Lower leg skin (tissue), 4 donors: Measurements from ENCODE around the gene TNIK. TPM values are rescaled to one million over a fixed set of nuclear protein-coding genes. Genes with fewer than 3 reads are reported as not detected.

ENCODE experiments used
- DNase-seq, 2 donors: peaks; one replicate each; pipeline ENCODE4 v3.0.0-alpha.2; 2019; ENCODE audit warnings: low spot score in 2 of 2
- H3K4me3 ChIP-seq: fragments of 200-600 bp; sonication (generic); 2 replicates; pipeline ENCODE4 v1.5.1; 2017; ENCODE audit warnings: mild to moderate bottlenecking, low read depth; ENCODE audit not compliant: poor library complexity, severe bottlenecking
- POLR2A ChIP-seq, 2 donors: fragments of 450-650 bp; IDR thresholded peaks; one replicate each; pipeline ENCODE4 v1.6.1; 2016 to 2017; ENCODE audit warnings: antibody characterized with exemption in 2 of 2, mild to moderate bottlenecking in 1 of 2, moderate library complexity in 1 of 2
- WGBS, 2 donors: methylation state at CpG; one replicate each; pipeline ENCODE4 v1.1.5; 2018; 5-methylcytosine and 5-hydroxymethylcytosine counted together
- intact Hi-C: fragments of 100-400 bp; cut with DNase I; formaldehyde crosslinking; loops from one replicate; pipeline ENCODE4 v1.15.0; 2023; ENCODE audit warnings: low total_unique reads
- total RNA-seq, 4 donors: library from RNA; depleted of rRNA; stranded (reverse); fragments of >200 nt; gene quantifications; one replicate each; pipeline ENCODE4 v1.1.0, GENCODE V29; 2016
- TF ChIP-seq, protein P1 (sequence below), 3 donors: fragments of 450-650 bp; IDR thresholded peaks; one replicate each; pipeline ENCODE4 v1.5.1; 2016; ENCODE audit warnings: antibody characterized with exemption in 3 of 3, mild to moderate bottlenecking in 3 of 3, moderate library complexity in 2 of 3

The TNIK gene
- total RNA-seq, 4 donors from 2014 or later = 0.72 to 4.7 (median 2.4) TPM

DNA sequence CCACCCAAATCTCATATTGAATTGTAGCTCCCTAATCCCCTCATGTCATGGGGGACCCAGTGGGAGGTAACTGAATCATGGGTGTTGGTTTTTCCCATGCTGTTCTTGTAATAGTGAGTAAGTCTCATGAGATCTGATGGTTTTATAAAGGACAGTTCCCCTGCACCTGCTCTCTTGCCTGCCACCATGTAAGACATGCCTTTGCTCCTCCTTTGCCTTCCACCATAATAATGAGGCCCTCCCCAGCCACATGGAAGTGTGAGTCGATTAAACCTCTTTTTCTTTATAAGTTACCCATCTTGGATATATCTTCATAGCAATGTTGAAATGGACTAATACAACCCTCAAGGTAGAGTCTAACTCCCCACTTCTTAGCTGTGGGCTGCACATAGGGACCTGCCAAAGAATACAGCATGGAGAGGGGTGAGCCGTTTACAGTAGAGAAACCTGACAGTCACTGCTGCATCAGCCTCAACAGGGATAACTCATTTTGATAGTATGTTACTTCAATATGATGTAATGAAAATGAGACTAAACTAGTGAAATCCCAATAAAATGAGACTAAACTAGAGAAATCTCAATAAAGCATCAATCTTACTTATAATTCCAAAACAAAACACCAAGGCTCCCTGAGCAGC lies 117.3 kb downstream of the TNIK start:
- WGBS, 2 donors = 84 to 95% methylated on average over 2 of the region's 2 CpGs
- TF ChIP-seq POLR2A (IDR thresholded peaks at IDR 0.05) = no peak
- no peak for DNase-seq
- intact Hi-C loops = no loop called here
- H3K4me3 ChIP-seq = no peak overlapping the region

- 79 to 100% methylated on average over 1 of the region's 1 CpG for WGBS, 2 donors
- no peak for DNase-seq
- intact Hi-C loops = no loop called here
- TF ChIP-seq, protein P1, sequence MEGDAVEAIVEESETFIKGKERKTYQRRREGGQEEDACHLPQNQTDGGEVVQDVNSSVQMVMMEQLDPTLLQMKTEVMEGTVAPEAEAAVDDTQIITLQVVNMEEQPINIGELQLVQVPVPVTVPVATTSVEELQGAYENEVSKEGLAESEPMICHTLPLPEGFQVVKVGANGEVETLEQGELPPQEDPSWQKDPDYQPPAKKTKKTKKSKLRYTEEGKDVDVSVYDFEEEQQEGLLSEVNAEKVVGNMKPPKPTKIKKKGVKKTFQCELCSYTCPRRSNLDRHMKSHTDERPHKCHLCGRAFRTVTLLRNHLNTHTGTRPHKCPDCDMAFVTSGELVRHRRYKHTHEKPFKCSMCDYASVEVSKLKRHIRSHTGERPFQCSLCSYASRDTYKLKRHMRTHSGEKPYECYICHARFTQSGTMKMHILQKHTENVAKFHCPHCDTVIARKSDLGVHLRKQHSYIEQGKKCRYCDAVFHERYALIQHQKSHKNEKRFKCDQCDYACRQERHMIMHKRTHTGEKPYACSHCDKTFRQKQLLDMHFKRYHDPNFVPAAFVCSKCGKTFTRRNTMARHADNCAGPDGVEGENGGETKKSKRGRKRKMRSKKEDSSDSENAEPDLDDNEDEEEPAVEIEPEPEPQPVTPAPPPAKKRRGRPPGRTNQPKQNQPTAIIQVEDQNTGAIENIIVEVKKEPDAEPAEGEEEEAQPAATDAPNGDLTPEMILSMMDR (IDR thresholded peaks at IDR 0.05) = no peak
- TF ChIP-seq POLR2A (IDR thresholded peaks at IDR 0.05) = no peak
- no peak overlapping the region for H3K4me3 ChIP-seq
These were observed 118.0 kb downstream of the TNIK start for GRCh38 chr3:171342200-171342599.

DNA sequence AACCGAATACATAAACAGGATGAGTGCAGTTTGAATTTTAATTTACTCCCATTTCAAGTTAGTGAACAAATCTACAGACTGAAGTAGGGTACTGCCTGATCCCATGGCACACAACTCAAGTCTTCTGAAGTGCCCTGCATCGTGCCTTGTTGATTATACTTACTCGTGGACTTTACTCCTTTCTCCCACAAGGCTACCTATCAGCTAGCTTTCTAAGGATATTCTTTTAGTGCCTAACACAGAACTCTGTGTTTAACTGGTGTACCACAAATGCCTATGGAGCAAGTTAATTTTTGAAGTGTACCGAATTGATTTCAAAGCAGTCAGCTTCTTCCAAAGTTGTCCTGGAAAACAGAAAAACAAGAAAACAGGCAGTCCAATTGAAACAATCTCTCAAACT lies 119.8 kb downstream of the TNIK start:
- TF ChIP-seq POLR2A (IDR thresholded peaks at IDR 0.05) = no peak
- TF ChIP-seq, protein P1 (IDR thresholded peaks at IDR 0.05) = no peak
- WGBS, 2 donors = 88 to 95% methylated on average over 4 of the region's 4 CpGs
- intact Hi-C loops = no loop called here
- no peak for DNase-seq
- no peak overlapping the region for H3K4me3 ChIP-seq

DNA sequence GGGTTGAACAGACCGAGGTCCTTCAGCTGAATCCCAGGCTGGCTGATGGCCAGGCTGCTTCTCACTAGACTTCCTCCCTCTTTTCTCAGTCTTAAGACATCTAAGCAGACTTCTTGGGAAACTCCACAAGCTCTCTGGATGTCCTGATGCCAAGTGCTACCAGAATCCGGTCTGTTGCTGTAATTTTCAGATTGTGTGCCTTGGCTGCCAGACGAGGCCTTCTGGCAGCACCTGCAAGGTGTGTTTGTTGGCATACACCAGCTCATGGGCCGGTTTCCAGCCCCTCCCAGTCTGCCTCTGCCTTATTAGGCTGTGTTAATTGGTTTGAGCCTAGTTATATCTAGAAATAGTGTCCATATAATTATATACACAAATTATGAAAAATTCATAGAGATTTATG lies 120.6 kb downstream of the TNIK start:
- TF ChIP-seq, protein P1 (IDR thresholded peaks at IDR 0.05) = no peak
- no peak for TF ChIP-seq POLR2A (IDR thresholded peaks at IDR 0.05)
- DNase-seq = peak in 1 of 2 donors; percentile 67
- H3K4me3 ChIP-seq = no peak overlapping the region
- intact Hi-C loops = no loop called here
- 44 to 55% methylated on average over 4 of the region's 4 CpGs for WGBS, 2 donors

GRCh38 chr3:171336406-171336805 lies 123.8 kb downstream of the TNIK start:
- intact Hi-C loops = no loop called here
- no peak for DNase-seq
- TF ChIP-seq, protein P1 (IDR thresholded peaks at IDR 0.05) = no peak
- no peak for TF ChIP-seq POLR2A (IDR thresholded peaks at IDR 0.05)
- H3K4me3 ChIP-seq = no peak overlapping the region
- WGBS, 2 donors = 65 to 78% methylated on average over 1 of the region's 1 CpG

- H3K4me3 ChIP-seq = no peak overlapping the region
- 95 to 96% methylated on average over 3 of the region's 3 CpGs for WGBS, 2 donors
- DNase-seq = no peak
- intact Hi-C loops = no loop called here
- TF ChIP-seq, protein P1 (IDR thresholded peaks at IDR 0.05) = no peak
- TF ChIP-seq POLR2A (IDR thresholded peaks at IDR 0.05) = no peak
These were observed 124.6 kb downstream of the TNIK start for GRCh38 chr3:171335559-171335958.
